ENCODE measurements around the gene ABCB11. TPM values are rescaled to one million over a fixed set of nuclear protein-coding genes. Genes with fewer than 3 reads are reported as not detected.

The ABCB11 gene
- total RNA-seq, 3 donors from 2014 or later (not counting 1 experiment from before 2014, with no cell fraction given), result 0.07 to 0.48 (median 0.07) TPM

GRCh38 chr2:169073963-169074751 lies 43.0 kb upstream of the ABCB11 start:
- no peaks in the 10 kb centered on the region for H3K4me1 ChIP-seq (ENCODE audit: control insufficient read depth, insufficient read depth, low read length)
- Mint-ChIP-seq H3K9me3 (no peaks in the 10 kb centered on the region), H3K4me1 (no peaks in the 10 kb centered on the region), H3K27ac (no peak overlapping the region), H3K36me3 (no peaks in the 10 kb centered on the region), H3K4me3 (no peak overlapping the region), H3K27me3 (ENCODE audit: low read depth in 2 of 2) (peaks cover 0 to 7% of the 10 kb centered on the region in 2 donors)
- H3K4me3 ChIP-seq (ENCODE audit: low read length), result no peak overlapping the region
- DNase-seq (no peak), ATAC-seq (no peak)
- H3K27ac ChIP-seq (ENCODE audit: low read length), result no peak overlapping the region
- no peaks in the 10 kb centered on the region for H3K27me3 ChIP-seq (ENCODE audit: control insufficient read depth, insufficient read depth, low read length)
- WGBS (ENCODE audit: insufficient coverage), result 85% methylated on average over 8 of the region's 9 CpGs
- no peaks in the 10 kb centered on the region for H3K36me3 ChIP-seq (ENCODE audit: control insufficient read depth, insufficient read depth, low read length)
- no peaks in the 10 kb centered on the region for H3K9me3 ChIP-seq (ENCODE audit: control insufficient read depth, insufficient read depth, low read length)
- TF ChIP-seq CTCF (IDR thresholded peaks at IDR 0.05), result no peak
- intact Hi-C loops (cut with micrococcal nuclease), result no loop called here

- 67% methylated on average over 1 of the region's 3 CpGs for WGBS (ENCODE audit: insufficient coverage)
- TF ChIP-seq CTCF (IDR thresholded peaks at IDR 0.05), result no peak
- H3K9me3 ChIP-seq (ENCODE audit: control insufficient read depth, insufficient read depth, low read length), result no peaks in the 10 kb centered on the region
- Mint-ChIP-seq H3K27me3 (ENCODE audit: low read depth in 2 of 2) (peaks cover 0 to 7% of the 10 kb centered on the region in 2 donors), H3K36me3 (no peaks in the 10 kb centered on the region), H3K9me3 (no peaks in the 10 kb centered on the region), H3K4me1 (peaks cover 5% of the 10 kb centered on the region in 2 donors), H3K4me3 (no peak overlapping the region), H3K27ac (no peak overlapping the region)
- H3K36me3 ChIP-seq (ENCODE audit: control insufficient read depth, insufficient read depth, low read length), result no peaks in the 10 kb centered on the region
- intact Hi-C loops (cut with micrococcal nuclease), result no loop called here
- no peaks in the 10 kb centered on the region for H3K4me1 ChIP-seq (ENCODE audit: control insufficient read depth, insufficient read depth, low read length)
- no peak for DNase-seq
- no peak for ATAC-seq
- H3K27me3 ChIP-seq (ENCODE audit: control insufficient read depth, insufficient read depth, low read length), result no peaks in the 10 kb centered on the region
- H3K27ac ChIP-seq (ENCODE audit: low read length), result no peak overlapping the region
- no peak overlapping the region for H3K4me3 ChIP-seq (ENCODE audit: low read length)
Observed at GRCh38 chr2:169073211-169073962, 42.3 kb upstream of the ABCB11 start.

GRCh38 chr2:169072163-169072925 lies 41.2 kb upstream of the ABCB11 start:
- Mint-ChIP-seq H3K27me3 (ENCODE audit: low read depth in 2 of 2) (peaks cover 0 to 7% of the 10 kb centered on the region in 2 donors), H3K9me3 (no peaks in the 10 kb centered on the region), H3K36me3 (no peaks in the 10 kb centered on the region), H3K4me1 (peaks cover 5 to 6% of the 10 kb centered on the region in 2 donors), H3K27ac (peak overlapping the region in 1 of 2 donors; percentile 17), H3K4me3 (no peak overlapping the region)
- peak in 1 of 3 donors; percentile 69 for ATAC-seq
- intact Hi-C loops (cut with micrococcal nuclease), result no loop called here
- Histone ChIP-seq H3K36me3 (ENCODE audit: control insufficient read depth, insufficient read depth, low read length) (no peaks in the 10 kb centered on the region), H3K27me3 (ENCODE audit: control insufficient read depth, insufficient read depth, low read length) (no peaks in the 10 kb centered on the region), H3K27ac (ENCODE audit: low read length) (no peak overlapping the region), H3K4me3 (ENCODE audit: low read length) (no peak overlapping the region), H3K9me3 (ENCODE audit: control insufficient read depth, insufficient read depth, low read length) (no peaks in the 10 kb centered on the region), H3K4me1 (ENCODE audit: control insufficient read depth, insufficient read depth, low read length) (no peaks in the 10 kb centered on the region)
- 26% methylated on average over 3 of the region's 4 CpGs for WGBS (ENCODE audit: insufficient coverage)
- no peak for DNase-seq
- TF ChIP-seq CTCF (IDR thresholded peaks at IDR 0.05), result no peak
